Upper lobe of left lung (tissue), 4 donors: ENCODE data around the gene RNU1-4.

Experiments
- POLR2A ChIP-seq, 4 donors: fragments of 450-650 bp; IDR thresholded peaks; one replicate each; pipeline ENCODE4 v1.5.1; 2016 to 2017; ENCODE audit warnings: antibody characterized with exemption in 4 of 4, mild to moderate bottlenecking in 2 of 4
- POLR2AphosphoS5 ChIP-seq, 2 donors: sonication (generic); formaldehyde crosslinking; IDR thresholded peaks; one replicate each; pipeline ENCODE4 v1.5.1; 2017; ENCODE audit warnings: antibody characterized with exemption in 2 of 2
- TF ChIP-seq, protein P1 (sequence below), 6 experiments: fragments of 450-650 bp in 4 of 6; fragments of 200-600 bp in 2 of 6; sonication (generic) in 2 of 6; IDR thresholded peaks; one replicate each; pipeline ENCODE4 v1.5.1; 2016 to 2019; ENCODE audit warnings: antibody characterized with exemption in 6 of 6

DNA sequence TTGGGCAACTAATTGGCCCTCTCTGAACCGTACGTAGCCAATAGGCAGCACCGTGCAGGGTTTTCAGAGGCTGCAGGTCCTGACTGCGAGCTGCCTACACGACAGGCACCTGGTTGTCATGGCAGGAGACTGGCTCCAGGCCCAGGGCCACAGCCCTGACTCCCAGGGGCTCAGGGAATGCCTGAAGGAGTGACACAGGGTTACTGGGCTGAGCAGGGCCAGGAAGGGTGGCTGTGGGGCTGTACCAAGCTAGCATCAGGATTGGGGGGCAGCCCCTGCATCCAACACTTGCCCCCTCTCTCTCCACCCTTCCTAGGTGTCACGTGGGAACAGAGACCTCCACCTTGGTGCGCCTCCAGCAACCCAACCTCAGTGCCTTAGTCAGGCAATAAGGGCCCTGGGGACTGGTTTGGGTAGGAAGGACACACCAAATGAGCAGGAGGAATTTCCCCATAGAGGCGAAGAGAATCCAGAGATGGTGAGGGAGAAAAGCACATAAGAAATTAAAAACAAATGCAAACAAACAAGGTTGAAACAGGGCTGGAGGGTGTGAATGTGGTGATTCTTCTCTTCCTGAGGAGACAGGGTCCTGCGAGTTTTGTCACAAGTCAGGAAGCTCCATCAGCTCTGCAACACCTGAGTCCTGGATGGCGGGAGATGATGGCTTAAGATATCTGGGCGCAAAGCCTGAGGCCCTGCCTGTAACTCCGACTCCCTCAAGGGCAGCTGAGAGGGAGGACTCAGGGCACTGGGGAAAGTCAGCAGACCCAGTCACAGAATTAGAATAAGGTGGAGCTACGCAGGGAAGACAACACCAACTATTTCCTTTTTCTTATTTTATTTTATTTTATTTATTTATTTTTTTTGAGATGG, 19.7 kb upstream of the RNU1-4 start:
- TF ChIP-seq, protein P1, sequence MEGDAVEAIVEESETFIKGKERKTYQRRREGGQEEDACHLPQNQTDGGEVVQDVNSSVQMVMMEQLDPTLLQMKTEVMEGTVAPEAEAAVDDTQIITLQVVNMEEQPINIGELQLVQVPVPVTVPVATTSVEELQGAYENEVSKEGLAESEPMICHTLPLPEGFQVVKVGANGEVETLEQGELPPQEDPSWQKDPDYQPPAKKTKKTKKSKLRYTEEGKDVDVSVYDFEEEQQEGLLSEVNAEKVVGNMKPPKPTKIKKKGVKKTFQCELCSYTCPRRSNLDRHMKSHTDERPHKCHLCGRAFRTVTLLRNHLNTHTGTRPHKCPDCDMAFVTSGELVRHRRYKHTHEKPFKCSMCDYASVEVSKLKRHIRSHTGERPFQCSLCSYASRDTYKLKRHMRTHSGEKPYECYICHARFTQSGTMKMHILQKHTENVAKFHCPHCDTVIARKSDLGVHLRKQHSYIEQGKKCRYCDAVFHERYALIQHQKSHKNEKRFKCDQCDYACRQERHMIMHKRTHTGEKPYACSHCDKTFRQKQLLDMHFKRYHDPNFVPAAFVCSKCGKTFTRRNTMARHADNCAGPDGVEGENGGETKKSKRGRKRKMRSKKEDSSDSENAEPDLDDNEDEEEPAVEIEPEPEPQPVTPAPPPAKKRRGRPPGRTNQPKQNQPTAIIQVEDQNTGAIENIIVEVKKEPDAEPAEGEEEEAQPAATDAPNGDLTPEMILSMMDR (IDR thresholded peaks at IDR 0.05) = no peak
- TF ChIP-seq POLR2AphosphoS5 (IDR thresholded peaks at IDR 0.05) (no peak), POLR2A (IDR thresholded peaks at IDR 0.05) (no peak)
